K562 (cell line): ENCODE data around the gene SLC5A12. TPM values are rescaled to one million over a fixed set of nuclear protein-coding genes. Genes with fewer than 3 reads are reported as not detected.

Experiments
- ATAC-seq: fragments of 200-7000 bp; cut with Tn5 transposase; 3 replicates; pipeline ENCODE4 v1.9.1; 2020; ENCODE audit warnings: moderate library complexity
- BruUV-seq: library from RNA; stranded (reverse); fragments of 400-500 nt; replicated peaks from 2 replicates; lab custom pipeline; 2021; lab: Mats Ljungman, UMichigan
- CTCF ChIA-PET: fragments of 300-600 bp; formaldehyde crosslinking; extraction: SDS; loops from one replicate; lab custom pipeline; 2021; ENCODE audit warnings: low intra/inter-chr PET ratio; lab: Yijun Ruan, JAX
- POLR2A ChIA-PET: fragments of 300-600, 350-650 bp; sonication (Branson Sonifier 250); formaldehyde crosslinking; extraction: SDS; loops from one replicate; lab custom pipeline; 2021; ENCODE audit warnings: antibody characterized with exemption, inconsistent platforms; lab: Yijun Ruan, JAX
- DNase-seq, 4 experiments: peaks; one replicate each; pipeline versions ENCODE4 v3.0.0 to v3.0.0-alpha.2; 2011 to 2018; ENCODE audit warnings: low spot score in 3 of 4, mixed read lengths in 3 of 4; ENCODE audit errors: extremely low read depth in 1 of 4
- FAIRE-seq: peaks from 2 replicates; lab custom pipeline; 2011; peaks lifted over from hg19 to GRCh38; lab: Jason Lieb, UNC
- H2AFZ ChIP-seq: 2 replicates; pipeline ENCODE4 v1.6.0; 2011; ENCODE audit warnings: low read depth, low read length, control low read depth, inconsistent platforms
- H3K27ac ChIP-seq: fragments of 200-600 bp; 3 replicates; pipeline ENCODE4 v1.8.0; 2011; ENCODE audit warnings: low read depth, mild to moderate bottlenecking, control low read depth, inconsistent platforms, low read length, moderate library complexity, mixed read lengths; ENCODE audit errors: extremely low read depth
- H3K27me3 ChIP-seq, 2 experiments: fragments of 300-600 bp in 1 of 2; 2 replicates in 1 of 2; 3 replicates in 1 of 2; pipeline versions ENCODE4 v1.6.0 to v1.8.0; 2011; ENCODE audit warnings: inconsistent platforms in 2 of 2, low read length in 2 of 2, mild to moderate bottlenecking in 1 of 2, mixed read lengths in 1 of 2, moderate library complexity in 1 of 2; ENCODE audit not compliant: control insufficient read depth in 2 of 2, insufficient read depth in 2 of 2
- H3K36me3 ChIP-seq: fragments of 300-600 bp; 3 replicates; pipeline ENCODE4 v1.8.0; 2011; ENCODE audit warnings: mild to moderate bottlenecking, low read length, inconsistent platforms; ENCODE audit not compliant: control insufficient read depth, insufficient read depth
- H3K4me1 ChIP-seq, 2 experiments: fragments of 200-600 bp in 1 of 2; replicated peaks in 1 of 2; 2 replicates in 1 of 2; 3 replicates in 1 of 2; pipeline versions ENCODE4 v1.5.1 to v1.8.0; 2011; ENCODE audit warnings: inconsistent platforms in 2 of 2, low read length in 2 of 2, mild to moderate bottlenecking in 1 of 2, mixed read lengths in 1 of 2, moderate library complexity in 1 of 2; ENCODE audit not compliant: control insufficient read depth in 2 of 2, insufficient read depth in 2 of 2
- H3K4me2 ChIP-seq: 2 replicates; pipeline ENCODE4 v1.6.1; 2011; ENCODE audit warnings: low read length, control low read depth, inconsistent platforms, mixed read lengths; ENCODE audit not compliant: insufficient read depth
- H3K4me3 ChIP-seq: fragments of 200-600 bp; sonication (generic), shearing (Covaris generic); 2 replicates; pipeline ENCODE4 v1.5.1; 2016; ENCODE audit warnings: control low read depth, inconsistent platforms
- H3K79me2 ChIP-seq: fragments of 200-600 bp; 3 replicates; pipeline ENCODE4 v1.8.0; 2011; ENCODE audit warnings: low read length, inconsistent platforms; ENCODE audit not compliant: control insufficient read depth, insufficient read depth
- H3K9ac ChIP-seq, 2 experiments: 2 replicates each; pipeline versions ENCODE4 v1.6.0 to v1.6.1; 2011; ENCODE audit warnings: low read depth in 2 of 2, low read length in 2 of 2, control low read depth in 1 of 2, inconsistent platforms in 1 of 2, mild to moderate bottlenecking in 1 of 2, mixed read lengths in 1 of 2; ENCODE audit not compliant: insufficient read depth in 1 of 2
- H3K9me1 ChIP-seq: one replicate; pipeline ENCODE4 v1.6.0; 2011; ENCODE audit warnings: inconsistent platforms, mild to moderate bottlenecking, low read length, moderate library complexity; ENCODE audit not compliant: control insufficient read depth, insufficient read depth
- H3K9me3 ChIP-seq: replicated peaks from 2 replicates; pipeline ENCODE4 v1.5.1; 2011; ENCODE audit warnings: low read depth, low read length, inconsistent platforms; ENCODE audit not compliant: control insufficient read depth, insufficient read depth
- H4K20me1 ChIP-seq: replicated peaks from 2 replicates; pipeline ENCODE4 v1.6.1; 2011; ENCODE audit warnings: low read length, inconsistent platforms, mixed read lengths; ENCODE audit not compliant: control insufficient read depth, insufficient read depth
- DMBX1 ChIP-seq: fragments of 250-450 bp; sonication (Bioruptor Pico); IDR thresholded peaks from 2 replicates; pipeline ENCODE4 v1.8.0; 2022; ENCODE audit warnings: inconsistent platforms, mild to moderate bottlenecking, moderate library complexity, borderline replicate concordance
- HDAC3 ChIP-seq: fragments of 450-650 bp; IDR thresholded peaks from 2 replicates; pipeline ENCODE4 v1.6.1; 2018; ENCODE audit warnings: borderline replicate concordance, mild to moderate bottlenecking, moderate library complexity; ENCODE audit not compliant: partially characterized antibody
- ILK ChIP-seq: fragments of 450-650 bp; IDR thresholded peaks from 2 replicates; pipeline ENCODE4 v1.6.1; 2016; ENCODE audit warnings: missing genetic modification characterization, low read depth, mild to moderate bottlenecking, missing compliant biosample characterization, moderate library complexity, borderline replicate concordance
- KLF6 ChIP-seq: fragments of 250-450 bp; sonication (Bioruptor Pico); IDR thresholded peaks from 2 replicates; pipeline ENCODE4 v1.4.0; 2020; ENCODE audit warnings: mild to moderate bottlenecking, moderate library complexity, borderline replicate concordance
- MAFG ChIP-seq: fragments of 450-650 bp; conservative IDR thresholded peaks from 2 replicates; pipeline ENCODE4 v1.6.1; 2016; ENCODE audit warnings: missing genetic modification characterization, missing compliant biosample characterization
- NFATC3 ChIP-seq: fragments of 450-650 bp; IDR thresholded peaks from 2 replicates; pipeline ENCODE4 v1.6.1; 2017; ENCODE audit warnings: mild to moderate bottlenecking
- SMARCA4 ChIP-seq: fragments of 450-650 bp; IDR thresholded peaks from 2 replicates; pipeline ENCODE4 v1.6.1; 2016
- ZBED1 ChIP-seq: IDR thresholded peaks from 2 replicates; pipeline ENCODE4 v1.6.1; 2014
- ZC3H4 ChIP-seq: sonication (generic); formaldehyde crosslinking; IDR thresholded peaks from 2 replicates; pipeline ENCODE4 v1.9.0; 2021; ENCODE audit warnings: missing genetic modification reagents, borderline replicate concordance
- ZKSCAN3 ChIP-seq: fragments of 250-450 bp; sonication (Bioruptor Pico); IDR thresholded peaks from 2 replicates; pipeline ENCODE4 v1.4.0; 2020
- WGBS: fragments of 100-300 bp; shearing (Covaris generic); methylation state at CpG from one replicate; pipeline ENCODE4 v1.1.6; 2016; ENCODE audit warnings: low coverage, mixed read lengths; ENCODE audit not compliant: insufficient coverage; ENCODE audit errors: missing lambda C conversion rate; 5-methylcytosine and 5-hydroxymethylcytosine counted together
- in situ Hi-C: fragments of 300-500 bp; cut with MboI; formaldehyde crosslinking; loops from 4 replicates; pipeline ENCODE4 v1.15.0; 2018; ENCODE audit warnings: inconsistent platforms, mixed read lengths
- intact Hi-C: fragments of 100-400 bp; cut with micrococcal nuclease; formaldehyde crosslinking; loops from 2 replicates; pipeline ENCODE4 v1.14.2; 2022
- polyA plus RNA-seq, 8 experiments: library from polyadenylated mRNA; depleted of rRNA in 4 of 8; stranded (reverse) in 5 of 8; unstranded in 3 of 8; fragments of >200 nt; fragmentation: Nextera tagmentation in 2 of 8; fragmentation: Illumina TruSeq in 1 of 8; extraction: Ambion mirVana in 2 of 8; extraction: Trizol in 1 of 8; gene quantifications; 2 replicates each; pipeline versions ENCODE4 v1.2.1 to v1.2.3, GENCODE V29; 2011 to 2014; ENCODE audit warnings: inconsistent platforms in 1 of 8, missing spikeins in 1 of 8
- total RNA-seq, 7 experiments: library from RNA; depleted of rRNA in 6 of 7; stranded (reverse); fragments of >200 nt in 6 of 7; fragmentation: Illumina TruSeq in 2 of 7; extraction: Trizol in 2 of 7; gene quantifications; 2 replicates each; pipeline versions ENCODE4 v1.2.1 to v1.2.3, GENCODE V29; 2011 to 2021; ENCODE audit warnings: low replicate concordance in 1 of 7
- TF ChIP-seq, protein P1 (sequence below): fragments of 250-450 bp; sonication (Bioruptor Pico); IDR thresholded peaks from 2 replicates; pipeline ENCODE4 v1.5.0; 2022; ENCODE audit warnings: mild to moderate bottlenecking
- TF ChIP-seq, protein P2 (sequence below): fragments of 450-650 bp; IDR thresholded peaks from 2 replicates; pipeline ENCODE4 v1.7.0; 2016; ENCODE audit warnings: borderline replicate concordance
- TF ChIP-seq, protein P3 (sequence below): sonication (generic); formaldehyde crosslinking; IDR thresholded peaks from 2 replicates; pipeline ENCODE4 v1.8.0; 2022; ENCODE audit warnings: missing genetic modification reagents, mild to moderate bottlenecking, borderline replicate concordance

Gene SLC5A12
- total and polyA plus RNA-seq, 9 of the 15 experiments (the other 6 are each of a cell fraction or from before 2014, with no cell fraction given): 0.03 to 0.16 (median 0.06) TPM; not detected in 5

GRCh38 chr11:26742966-26743365 lies 21.1 kb upstream of the SLC5A12 start:
- H3K79me2 ChIP-seq: no peaks in the 10 kb centered on the region
- no peak for DNase-seq
- 0% methylated on average over 1 of the region's 1 CpG for WGBS
- no peak overlapping the region for H2AFZ ChIP-seq
- no TSS peak for BruUV-seq
- H3K9me1 ChIP-seq: no peaks in the 10 kb centered on the region
- no peaks in the 10 kb centered on the region for H3K4me1 ChIP-seq
- no peaks in the 10 kb centered on the region for H3K27me3 ChIP-seq
- TF ChIP-seq ZC3H4 (CRISPR knock-in tag) (no peak), ZKSCAN3 (CRISPR knock-in tag) (no peak), MAFG (tag) (no peak), HDAC3 (no peak), KLF6 (CRISPR knock-in tag) (no peak), SMARCA4 (no peak), NFATC3 (no peak), DMBX1 (no peak), ZBED1 (no peak), ILK (tag) (no peak)
- TF ChIP-seq, protein P1, sequence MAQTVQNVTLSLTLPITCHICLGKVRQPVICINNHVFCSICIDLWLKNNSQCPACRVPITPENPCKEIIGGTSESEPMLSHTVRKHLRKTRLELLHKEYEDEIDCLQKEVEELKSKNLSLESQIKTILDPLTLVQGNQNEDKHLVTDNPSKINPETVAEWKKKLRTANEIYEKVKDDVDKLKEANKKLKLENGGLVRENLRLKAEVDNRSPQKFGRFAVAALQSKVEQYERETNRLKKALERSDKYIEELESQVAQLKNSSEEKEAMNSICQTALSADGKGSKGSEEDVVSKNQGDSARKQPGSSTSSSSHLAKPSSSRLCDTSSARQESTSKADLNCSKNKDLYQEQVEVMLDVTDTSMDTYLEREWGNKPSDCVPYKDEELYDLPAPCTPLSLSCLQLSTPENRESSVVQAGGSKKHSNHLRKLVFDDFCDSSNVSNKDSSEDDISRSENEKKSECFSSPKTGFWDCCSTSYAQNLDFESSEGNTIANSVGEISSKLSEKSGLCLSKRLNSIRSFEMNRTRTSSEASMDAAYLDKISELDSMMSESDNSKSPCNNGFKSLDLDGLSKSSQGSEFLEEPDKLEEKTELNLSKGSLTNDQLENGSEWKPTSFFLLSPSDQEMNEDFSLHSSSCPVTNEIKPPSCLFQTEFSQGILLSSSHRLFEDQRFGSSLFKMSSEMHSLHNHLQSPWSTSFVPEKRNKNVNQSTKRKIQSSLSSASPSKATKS (CRISPR knock-in tag): no peak
- TF ChIP-seq, protein P2, sequence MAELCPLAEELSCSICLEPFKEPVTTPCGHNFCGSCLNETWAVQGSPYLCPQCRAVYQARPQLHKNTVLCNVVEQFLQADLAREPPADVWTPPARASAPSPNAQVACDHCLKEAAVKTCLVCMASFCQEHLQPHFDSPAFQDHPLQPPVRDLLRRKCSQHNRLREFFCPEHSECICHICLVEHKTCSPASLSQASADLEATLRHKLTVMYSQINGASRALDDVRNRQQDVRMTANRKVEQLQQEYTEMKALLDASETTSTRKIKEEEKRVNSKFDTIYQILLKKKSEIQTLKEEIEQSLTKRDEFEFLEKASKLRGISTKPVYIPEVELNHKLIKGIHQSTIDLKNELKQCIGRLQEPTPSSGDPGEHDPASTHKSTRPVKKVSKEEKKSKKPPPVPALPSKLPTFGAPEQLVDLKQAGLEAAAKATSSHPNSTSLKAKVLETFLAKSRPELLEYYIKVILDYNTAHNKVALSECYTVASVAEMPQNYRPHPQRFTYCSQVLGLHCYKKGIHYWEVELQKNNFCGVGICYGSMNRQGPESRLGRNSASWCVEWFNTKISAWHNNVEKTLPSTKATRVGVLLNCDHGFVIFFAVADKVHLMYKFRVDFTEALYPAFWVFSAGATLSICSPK: no peak
- TF ChIP-seq, protein P3, sequence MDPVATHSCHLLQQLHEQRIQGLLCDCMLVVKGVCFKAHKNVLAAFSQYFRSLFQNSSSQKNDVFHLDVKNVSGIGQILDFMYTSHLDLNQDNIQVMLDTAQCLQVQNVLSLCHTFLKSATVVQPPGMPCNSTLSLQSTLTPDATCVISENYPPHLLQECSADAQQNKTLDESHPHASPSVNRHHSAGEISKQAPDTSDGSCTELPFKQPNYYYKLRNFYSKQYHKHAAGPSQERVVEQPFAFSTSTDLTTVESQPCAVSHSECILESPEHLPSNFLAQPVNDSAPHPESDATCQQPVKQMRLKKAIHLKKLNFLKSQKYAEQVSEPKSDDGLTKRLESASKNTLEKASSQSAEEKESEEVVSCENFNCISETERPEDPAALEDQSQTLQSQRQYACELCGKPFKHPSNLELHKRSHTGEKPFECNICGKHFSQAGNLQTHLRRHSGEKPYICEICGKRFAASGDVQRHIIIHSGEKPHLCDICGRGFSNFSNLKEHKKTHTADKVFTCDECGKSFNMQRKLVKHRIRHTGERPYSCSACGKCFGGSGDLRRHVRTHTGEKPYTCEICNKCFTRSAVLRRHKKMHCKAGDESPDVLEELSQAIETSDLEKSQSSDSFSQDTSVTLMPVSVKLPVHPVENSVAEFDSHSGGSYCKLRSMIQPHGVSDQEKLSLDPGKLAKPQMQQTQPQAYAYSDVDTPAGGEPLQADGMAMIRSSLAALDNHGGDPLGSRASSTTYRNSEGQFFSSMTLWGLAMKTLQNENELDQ: no peak
- no peaks in the 10 kb centered on the region for H4K20me1 ChIP-seq
- no peaks in the 10 kb centered on the region for H3K36me3 ChIP-seq
- H3K27ac ChIP-seq: no peak overlapping the region
- H3K4me3 ChIP-seq: no peak overlapping the region
- H3K4me2 ChIP-seq: no peak overlapping the region
- POLR2A ChIA-PET: no interaction called here
- H3K9ac ChIP-seq: no peak overlapping the region
- intact Hi-C loops (no loop called here), in situ Hi-C loops (no loop called here)
- no peaks in the 10 kb centered on the region for H3K9me3 ChIP-seq
- CTCF ChIA-PET: no interaction called here
- FAIRE-seq: no peak
- no peak for ATAC-seq
